ENCODE results near the gene LSR. TPM values are rescaled to one million over a fixed set of nuclear protein-coding genes. Genes with fewer than 3 reads are reported as not detected.
A peak's percentile ranks its signal among the peaks of the same experiment; 100 is the strongest.

Gene LSR
- total and polyA plus RNA-seq, 2 experiments from 2014 or later = 116 to 212 TPM

GRCh38 chr19:35270381-35270811 is 21.6 kb downstream of the LSR start:
- H3K4me3 ChIP-seq = no peak overlapping the region; the same call in 1 of the 2 replicates
- H4K20me1 ChIP-seq (replicated peaks; ENCODE audit: insufficient read depth) = peaks cover 9% of the 10 kb centered on the region; the same call in 1 of the 2 replicates
- peaks cover 65% of the 10 kb centered on the region for H3K36me3 Mint-ChIP-seq (ENCODE audit: low read depth)
- H2AFZ ChIP-seq = no peak overlapping the region
- peaks cover 12% of the 10 kb centered on the region for H3F3A ChIP-seq (replicated peaks; ENCODE audit: low read depth)
- H3K4me1 Mint-ChIP-seq = peaks cover 9% of the 10 kb centered on the region
- no peaks in the 10 kb centered on the region for H3K27me3 ChIP-seq (ENCODE audit: insufficient read depth)
- H3K27me3 Mint-ChIP-seq (ENCODE audit: insufficient read depth, low read depth, poor library complexity) = peaks cover 21% of the 10 kb centered on the region
- H3K36me3 ChIP-seq (ENCODE audit: insufficient read depth) = peaks cover 7% of the 10 kb centered on the region
- DNase-seq (ENCODE audit: low spot score) = no peak
- no peak for ATAC-seq
- no peak for TF ChIP-seq ZNF462 (CRISPR knock-in tag; IDR thresholded peaks at IDR 0.05)
- no peak for TF ChIP-seq CREB1 (CRISPR knock-in tag; IDR thresholded peaks at IDR 0.05; ENCODE audit: low read depth)
- no peak for TF ChIP-seq JUNB (IDR thresholded peaks at IDR 0.05; ENCODE audit: unreplicated experiment)
- TF ChIP-seq ETS1 (IDR thresholded peaks at IDR 0.05) = no peak
- TF ChIP-seq ZNF331 (CRISPR knock-in tag; IDR thresholded peaks at IDR 0.05; ENCODE audit: low read depth) = no peak
- no peak for TF ChIP-seq ZNF114 (CRISPR knock-in tag; IDR thresholded peaks at IDR 0.05)
- TF ChIP-seq EZH2phosphoT487 (IDR thresholded peaks at IDR 0.05; ENCODE audit: unreplicated experiment) = no peak
- TF ChIP-seq, protein P1, sequence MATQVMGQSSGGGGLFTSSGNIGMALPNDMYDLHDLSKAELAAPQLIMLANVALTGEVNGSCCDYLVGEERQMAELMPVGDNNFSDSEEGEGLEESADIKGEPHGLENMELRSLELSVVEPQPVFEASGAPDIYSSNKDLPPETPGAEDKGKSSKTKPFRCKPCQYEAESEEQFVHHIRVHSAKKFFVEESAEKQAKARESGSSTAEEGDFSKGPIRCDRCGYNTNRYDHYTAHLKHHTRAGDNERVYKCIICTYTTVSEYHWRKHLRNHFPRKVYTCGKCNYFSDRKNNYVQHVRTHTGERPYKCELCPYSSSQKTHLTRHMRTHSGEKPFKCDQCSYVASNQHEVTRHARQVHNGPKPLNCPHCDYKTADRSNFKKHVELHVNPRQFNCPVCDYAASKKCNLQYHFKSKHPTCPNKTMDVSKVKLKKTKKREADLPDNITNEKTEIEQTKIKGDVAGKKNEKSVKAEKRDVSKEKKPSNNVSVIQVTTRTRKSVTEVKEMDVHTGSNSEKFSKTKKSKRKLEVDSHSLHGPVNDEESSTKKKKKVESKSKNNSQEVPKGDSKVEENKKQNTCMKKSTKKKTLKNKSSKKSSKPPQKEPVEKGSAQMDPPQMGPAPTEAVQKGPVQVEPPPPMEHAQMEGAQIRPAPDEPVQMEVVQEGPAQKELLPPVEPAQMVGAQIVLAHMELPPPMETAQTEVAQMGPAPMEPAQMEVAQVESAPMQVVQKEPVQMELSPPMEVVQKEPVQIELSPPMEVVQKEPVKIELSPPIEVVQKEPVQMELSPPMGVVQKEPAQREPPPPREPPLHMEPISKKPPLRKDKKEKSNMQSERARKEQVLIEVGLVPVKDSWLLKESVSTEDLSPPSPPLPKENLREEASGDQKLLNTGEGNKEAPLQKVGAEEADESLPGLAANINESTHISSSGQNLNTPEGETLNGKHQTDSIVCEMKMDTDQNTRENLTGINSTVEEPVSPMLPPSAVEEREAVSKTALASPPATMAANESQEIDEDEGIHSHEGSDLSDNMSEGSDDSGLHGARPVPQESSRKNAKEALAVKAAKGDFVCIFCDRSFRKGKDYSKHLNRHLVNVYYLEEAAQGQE (IDR thresholded peaks at IDR 0.05; ENCODE audit: unreplicated experiment) = no peak
- no peak for TF ChIP-seq POLR2AphosphoS5 (IDR thresholded peaks at IDR 0.05; ENCODE audit: low read depth)
- TF ChIP-seq NANOG (IDR thresholded peaks at IDR 0.05; ENCODE audit: borderline replicate concordance) = no peak
- no peak for TF ChIP-seq STAT1 (IDR thresholded peaks at IDR 0.05; ENCODE audit: unreplicated experiment)
- TF ChIP-seq, protein P2, sequence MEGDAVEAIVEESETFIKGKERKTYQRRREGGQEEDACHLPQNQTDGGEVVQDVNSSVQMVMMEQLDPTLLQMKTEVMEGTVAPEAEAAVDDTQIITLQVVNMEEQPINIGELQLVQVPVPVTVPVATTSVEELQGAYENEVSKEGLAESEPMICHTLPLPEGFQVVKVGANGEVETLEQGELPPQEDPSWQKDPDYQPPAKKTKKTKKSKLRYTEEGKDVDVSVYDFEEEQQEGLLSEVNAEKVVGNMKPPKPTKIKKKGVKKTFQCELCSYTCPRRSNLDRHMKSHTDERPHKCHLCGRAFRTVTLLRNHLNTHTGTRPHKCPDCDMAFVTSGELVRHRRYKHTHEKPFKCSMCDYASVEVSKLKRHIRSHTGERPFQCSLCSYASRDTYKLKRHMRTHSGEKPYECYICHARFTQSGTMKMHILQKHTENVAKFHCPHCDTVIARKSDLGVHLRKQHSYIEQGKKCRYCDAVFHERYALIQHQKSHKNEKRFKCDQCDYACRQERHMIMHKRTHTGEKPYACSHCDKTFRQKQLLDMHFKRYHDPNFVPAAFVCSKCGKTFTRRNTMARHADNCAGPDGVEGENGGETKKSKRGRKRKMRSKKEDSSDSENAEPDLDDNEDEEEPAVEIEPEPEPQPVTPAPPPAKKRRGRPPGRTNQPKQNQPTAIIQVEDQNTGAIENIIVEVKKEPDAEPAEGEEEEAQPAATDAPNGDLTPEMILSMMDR (conservative IDR thresholded peaks at IDR 0.05; ENCODE audit: low read depth in 2 of 2) = no peak
- no peak for TF ChIP-seq EZH2 (IDR thresholded peaks at IDR 0.05; ENCODE audit: low read depth, unreplicated experiment)
- H3K4me3 Mint-ChIP-seq = peak overlapping the region; percentile 66
- no peaks in the 10 kb centered on the region; the same call in 2 of the 3 replicates for H3K9me3 Mint-ChIP-seq
- H3K4me1 ChIP-seq (ENCODE audit: insufficient read depth) = peaks cover 7% of the 10 kb centered on the region; the same call in 1 of the 2 replicates
- H3K27ac ChIP-seq (ENCODE audit: low read depth) = no peak overlapping the region
- H3K27ac Mint-ChIP-seq = no peak overlapping the region
- H3K79me2 ChIP-seq (replicated peaks; ENCODE audit: insufficient read depth) = no peaks in the 10 kb centered on the region
- H3K4me2 ChIP-seq = peak overlapping the region; percentile 80; the same call in 1 of the 2 replicates
- no peaks in the 10 kb centered on the region for H3K9me2 ChIP-seq (ENCODE audit: insufficient read depth)
